NCI-H82 (cell line): ENCODE results near the gene VLDLR.
A peak's percentile ranks its signal among the peaks of the same experiment; 100 is the strongest.
"Not testable (repeated sequence)": the region's sequence is repeated elsewhere in the genome, so short reads cannot be mapped to it uniquely, and the experiment has no call there.

Source experiments
- DNase-seq: peaks from one replicate; lab custom pipeline; 2025; lab: John Stamatoyannopoulos, UW

The VLDLR gene

DNA sequence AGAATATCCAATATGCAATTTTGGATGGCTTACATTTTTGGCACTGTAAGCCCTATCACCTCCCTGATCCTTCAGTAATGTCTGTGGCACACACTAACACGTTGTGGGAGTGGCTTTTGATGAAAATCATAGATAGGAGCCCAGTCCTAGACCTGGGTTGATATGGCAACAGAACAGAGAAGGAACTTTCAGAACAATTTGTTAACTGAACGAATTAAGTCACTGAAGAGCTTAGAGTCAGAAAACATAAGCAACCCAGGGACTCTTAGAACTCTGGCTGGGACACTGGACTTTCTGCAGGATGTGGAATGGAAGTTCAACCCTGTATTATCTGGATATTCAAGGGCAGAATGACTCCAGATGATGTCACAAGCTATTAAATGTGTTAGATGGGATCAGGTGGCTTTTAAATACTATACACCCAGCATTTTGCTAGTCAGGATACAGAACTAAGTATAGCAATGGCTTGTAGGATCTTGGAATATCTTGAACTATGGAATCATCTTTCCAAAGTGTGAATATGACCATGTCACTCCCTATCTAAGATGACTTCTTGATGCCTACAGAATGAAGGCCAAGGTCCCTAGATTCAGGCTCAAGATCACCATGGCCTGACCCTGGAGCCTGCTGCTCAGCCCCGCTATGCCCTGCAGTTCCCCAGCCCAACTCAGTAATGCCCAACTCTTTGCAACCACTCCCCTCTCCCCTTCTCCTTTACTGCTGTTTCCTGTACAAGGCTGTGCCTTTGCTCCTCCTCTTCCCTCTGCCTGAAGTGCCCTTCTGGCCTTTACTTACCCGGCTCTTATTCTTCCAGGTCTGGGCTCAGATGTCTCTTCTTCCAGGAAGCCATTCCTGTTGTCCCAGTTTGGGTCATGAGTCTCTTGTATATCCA, 42.8 kb downstream of the VLDLR start:
- DNase-seq, result no peak

DNA sequence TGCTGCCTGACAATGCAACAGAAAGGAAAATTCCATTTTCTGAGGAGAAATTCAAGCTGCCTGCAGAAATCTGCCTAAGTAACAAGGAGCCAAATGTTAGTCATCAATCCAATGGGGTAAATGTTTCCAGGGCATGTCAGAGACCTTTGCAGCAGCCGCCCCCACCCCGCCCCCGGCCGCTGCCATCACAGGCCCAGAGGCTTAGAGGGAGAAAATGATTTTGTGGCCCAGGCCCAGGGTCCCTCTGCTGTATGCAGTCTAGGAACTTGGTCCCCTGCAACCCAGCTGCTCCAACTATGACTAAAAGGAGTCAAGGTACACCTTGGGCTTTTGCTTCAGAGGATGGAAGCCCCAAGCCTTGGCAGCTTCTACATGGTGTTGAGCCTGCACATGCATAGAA, 45.0 kb downstream of the VLDLR start:
- DNase-seq, result no peak

DNA sequence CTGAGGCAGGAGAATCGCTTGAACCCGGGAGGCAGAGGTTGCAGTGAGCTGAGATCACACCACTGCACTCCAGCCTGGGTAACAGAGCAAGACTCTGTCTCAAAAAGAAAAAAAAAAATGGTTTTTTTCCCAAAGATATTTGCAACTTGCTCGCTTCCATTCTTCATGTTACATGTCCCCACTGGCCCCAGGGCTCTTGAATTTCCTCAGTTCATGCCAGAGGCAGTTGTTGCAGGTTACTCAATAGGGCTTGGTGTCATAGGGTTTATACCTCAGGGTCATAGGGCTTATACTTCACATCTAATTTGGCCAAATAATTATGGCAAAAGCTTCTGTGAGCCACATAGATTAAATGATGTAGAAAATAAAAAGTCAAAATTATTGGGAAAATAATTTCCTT, 51.6 kb downstream of the VLDLR start:
- no peak for DNase-seq

DNA sequence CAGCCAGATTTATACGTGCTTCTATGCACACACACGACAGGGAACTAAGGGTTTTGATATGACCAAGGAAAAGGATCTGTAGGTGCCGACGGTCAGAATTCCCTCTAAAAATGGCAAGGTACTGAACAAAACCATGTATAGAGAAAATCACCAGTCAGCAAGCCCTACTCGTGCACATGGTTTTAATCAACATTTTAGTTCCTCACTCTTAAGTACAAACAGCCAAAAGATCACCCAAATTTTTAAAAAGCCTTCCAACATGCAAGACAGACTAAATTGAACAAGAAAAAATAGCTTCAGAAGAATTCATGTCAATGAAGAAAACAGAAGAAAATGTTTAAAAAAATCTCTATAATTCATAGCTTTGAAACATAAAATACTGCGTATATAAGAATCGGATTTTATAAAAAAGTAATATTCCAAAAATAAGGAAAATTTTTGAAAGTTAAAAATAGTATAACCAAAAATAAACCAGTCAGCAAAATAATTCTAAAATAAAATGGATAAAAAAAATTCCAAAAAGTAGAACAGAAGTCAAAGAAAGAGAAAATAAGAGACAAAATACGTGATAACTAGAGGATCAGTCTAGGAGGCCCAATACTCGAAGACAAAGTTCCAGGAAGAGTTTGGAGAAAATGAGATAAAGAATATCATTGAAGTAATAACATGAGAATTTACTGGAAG, 52.7 kb downstream of the VLDLR start:
- DNase-seq, result no peak

DNA sequence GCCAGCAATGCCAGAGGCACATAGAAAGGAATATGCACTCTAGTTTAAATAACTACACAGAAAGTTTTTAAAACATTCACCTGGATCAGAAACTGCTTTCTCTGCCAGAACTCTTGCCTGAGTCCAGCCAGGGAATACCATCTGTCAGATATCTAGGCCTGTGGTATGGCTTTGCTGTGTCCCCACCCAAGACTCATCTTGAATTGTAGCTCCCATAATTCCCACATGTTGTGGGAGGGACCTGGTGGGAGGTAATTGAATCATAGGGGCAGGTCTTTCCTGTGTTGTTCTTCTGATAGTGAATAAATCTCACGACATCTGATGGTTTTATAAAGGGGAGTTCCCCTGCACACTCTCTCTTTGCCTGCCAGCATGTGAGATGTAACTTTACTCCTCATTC, 54.2 kb downstream of the VLDLR start:
- DNase-seq, result peak; percentile 9

DNA sequence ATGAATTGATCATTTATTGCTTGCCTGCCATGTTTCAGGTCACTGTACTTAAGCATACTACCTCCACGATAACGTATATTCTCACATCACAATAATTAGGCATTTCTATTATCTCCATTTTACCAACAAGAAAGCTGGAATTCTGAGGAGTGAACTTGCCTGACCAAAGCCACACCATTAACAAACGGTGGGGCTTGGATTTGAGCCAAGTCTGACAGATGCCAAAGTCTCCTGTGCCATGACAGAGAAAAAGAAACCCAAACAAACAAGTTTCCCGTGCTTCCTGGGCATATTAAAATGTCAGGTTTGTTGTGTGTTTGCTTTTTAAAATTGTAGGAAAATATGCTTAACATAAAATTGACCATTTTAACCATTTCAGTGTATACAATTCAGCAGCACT, 54.9 kb downstream of the VLDLR start:
- peak; percentile 71 for DNase-seq

DNA sequence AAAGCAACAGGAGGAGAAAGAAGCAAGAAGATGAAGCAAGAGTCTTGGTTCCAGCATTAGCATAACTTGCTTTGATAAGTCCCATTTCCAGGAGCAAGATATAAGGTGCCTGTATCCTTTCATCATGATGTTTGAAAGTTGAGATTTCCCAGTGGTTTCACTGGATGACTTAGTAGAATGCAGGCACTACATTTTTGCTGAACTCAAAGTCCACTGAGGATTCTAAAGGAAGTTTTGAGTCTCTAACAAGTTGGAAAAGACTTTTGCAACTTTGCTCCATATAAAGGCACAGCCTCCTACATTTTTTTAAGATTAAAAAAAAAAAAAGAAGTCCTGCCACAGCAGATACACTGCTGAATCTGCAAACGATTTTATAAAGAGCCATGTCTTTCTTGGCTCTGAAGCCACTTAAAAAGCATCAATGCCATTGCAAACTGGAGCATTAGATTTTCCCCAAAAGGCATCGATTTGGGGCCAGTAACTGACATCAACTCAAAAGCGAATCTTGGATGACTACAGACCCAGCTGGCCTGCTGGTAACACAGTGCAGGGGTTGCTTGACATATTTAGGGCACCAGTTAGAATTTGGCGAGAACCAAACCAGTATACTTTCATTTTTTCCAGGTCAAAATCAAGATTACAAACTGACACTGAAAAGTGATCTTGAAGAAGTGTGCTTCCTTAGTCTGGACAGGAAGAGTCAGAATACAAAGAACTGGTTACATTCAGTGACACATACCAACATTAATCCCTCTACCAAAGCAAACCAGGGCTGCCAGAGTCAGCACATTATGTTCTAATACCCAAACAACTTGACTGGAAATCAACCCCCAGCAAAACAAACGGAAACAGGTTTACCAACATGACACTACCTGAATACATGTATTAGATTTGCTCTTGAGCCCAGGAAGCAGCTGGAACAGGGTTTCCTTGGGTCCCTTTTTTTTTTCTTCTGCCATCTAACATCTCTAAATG, 56.6 kb downstream of the VLDLR start:
- DNase-seq, result no peak

DNA sequence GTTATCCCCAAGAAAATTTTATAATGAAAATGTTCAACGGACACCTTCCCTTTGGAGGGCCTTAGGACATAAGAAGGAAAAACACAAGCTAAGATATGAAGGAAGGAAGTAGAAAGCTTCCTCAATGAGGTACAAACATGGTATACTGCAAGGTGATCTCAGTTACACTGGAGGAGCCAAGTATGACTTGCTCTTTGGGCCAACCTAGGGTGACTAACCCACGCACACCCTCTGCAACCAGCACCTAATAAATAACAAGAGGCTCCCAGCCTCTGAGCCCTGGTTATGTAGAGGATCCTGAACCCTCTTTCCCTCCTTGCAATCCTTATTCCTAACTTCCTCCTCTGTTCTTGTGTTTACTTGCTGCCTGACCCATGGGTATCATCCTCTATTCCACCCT, 57.4 kb downstream of the VLDLR start:
- no peak for DNase-seq

DNA sequence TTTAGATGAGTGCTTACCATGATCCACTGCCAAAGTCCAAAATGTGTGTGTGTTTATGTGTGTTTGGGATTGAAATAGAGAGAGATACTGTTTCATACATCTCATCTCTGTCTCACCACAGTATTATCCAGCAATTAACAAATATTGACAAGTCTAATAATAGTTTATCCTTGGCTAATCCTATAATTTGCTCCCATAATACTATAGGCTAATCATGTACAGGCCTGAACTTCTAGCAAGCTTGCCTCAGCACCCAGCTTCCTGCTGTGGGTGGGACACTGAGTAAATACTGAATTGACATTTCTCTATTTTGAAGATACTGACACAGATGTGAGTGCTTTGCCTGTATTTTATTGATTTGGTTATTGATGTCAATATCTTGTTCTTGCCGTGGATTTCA, 60.4 kb downstream of the VLDLR start:
- peak; percentile 65 for DNase-seq

DNA sequence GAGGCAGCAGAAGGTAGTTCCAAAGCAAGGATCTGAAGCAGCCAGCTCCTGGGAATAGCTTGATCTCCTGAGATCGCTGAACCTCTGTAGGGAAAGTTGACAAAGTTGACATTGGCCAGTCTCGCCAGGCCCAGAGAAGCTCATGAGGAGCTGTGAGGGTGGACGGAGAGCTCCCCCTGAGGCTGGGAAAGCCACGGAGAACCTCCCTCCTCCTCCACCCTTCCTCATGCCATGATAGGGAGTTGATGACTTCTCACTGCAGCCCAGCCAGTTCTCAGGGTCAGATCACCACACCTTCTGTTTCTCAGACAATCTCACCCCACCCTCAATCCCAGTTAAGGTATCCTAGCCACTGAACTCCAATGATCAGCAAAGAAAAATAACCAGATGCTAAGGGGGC, 65.3 kb downstream of the VLDLR start:
- DNase-seq, result peak; percentile 41

DNA sequence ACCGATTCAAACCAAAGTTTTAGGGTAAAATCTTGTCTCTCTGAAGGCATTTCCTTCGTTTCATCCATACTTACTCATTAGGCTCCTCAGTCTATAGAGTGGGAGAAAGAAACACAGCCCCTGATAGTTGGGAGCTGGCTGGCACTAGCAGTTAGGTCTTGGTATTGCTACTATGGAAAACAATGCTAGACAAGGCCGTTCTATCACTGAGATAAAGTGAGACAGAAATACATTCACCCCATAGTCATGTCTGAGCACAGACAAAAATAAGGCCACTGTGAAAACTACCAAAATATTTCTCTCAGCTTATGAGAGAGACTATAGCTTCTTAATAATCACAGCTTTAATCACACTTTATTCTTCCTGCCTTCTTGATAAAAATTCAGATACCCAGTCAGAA, 67.0 kb downstream of the VLDLR start:
- no peak for DNase-seq

DNA sequence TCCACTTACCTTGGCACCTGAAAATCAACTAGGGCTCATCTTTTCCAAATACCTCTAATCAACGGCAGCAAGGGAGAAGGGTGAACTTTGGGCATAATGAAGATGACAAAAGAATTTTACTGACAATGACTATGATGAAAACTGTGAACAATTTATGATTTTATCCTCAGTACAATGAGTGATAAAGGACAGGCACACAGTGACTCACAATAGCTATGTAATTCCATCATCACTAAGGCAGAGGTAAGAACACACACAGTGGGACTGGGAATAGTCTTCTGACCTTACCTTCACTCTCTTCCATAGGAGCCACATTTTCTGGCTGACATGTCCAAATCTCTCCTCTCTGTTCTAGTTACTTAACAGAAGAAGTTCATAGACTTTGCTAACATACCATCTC, 69.6 kb downstream of the VLDLR start:
- DNase-seq, result no peak

DNA sequence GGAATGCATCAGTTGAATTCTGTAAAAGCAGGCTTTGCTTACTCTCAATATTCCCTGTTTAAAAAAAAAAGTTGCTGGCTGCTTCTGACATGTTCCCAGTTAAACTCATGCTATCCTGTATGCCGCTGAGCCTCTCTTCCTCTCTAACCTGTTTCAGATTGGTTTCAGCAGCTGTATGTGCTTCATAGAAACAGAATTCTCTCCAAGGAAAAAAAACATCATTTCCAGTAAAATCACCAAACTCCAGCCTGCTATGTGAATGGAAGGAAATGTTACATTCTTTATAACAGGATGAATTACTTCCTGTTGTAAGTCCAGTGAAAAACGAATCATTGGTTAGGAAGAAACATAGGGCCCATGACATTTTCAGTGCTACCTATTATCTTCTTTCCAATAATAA, 70.0 kb downstream of the VLDLR start:
- DNase-seq, result no peak

DNA sequence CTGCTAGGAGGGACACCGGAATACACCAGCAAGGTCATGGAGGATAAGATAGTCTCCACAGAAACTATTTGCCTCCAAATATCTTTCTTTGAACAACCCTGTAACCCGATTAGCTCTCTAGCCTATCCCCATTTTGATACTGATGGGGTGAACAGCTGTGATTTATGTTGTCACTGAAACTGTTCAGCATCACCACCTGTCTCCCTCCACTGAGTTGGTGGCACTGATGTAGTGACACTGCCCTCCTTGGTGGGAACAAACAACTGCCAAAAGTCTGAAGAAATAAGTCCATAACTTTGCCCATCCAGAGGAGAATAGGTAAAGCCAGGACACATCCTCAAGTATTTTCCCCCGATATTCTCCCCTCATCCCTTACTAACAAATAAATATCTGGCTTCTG, 71.5 kb downstream of the VLDLR start:
- DNase-seq, result peak; percentile 94

DNA sequence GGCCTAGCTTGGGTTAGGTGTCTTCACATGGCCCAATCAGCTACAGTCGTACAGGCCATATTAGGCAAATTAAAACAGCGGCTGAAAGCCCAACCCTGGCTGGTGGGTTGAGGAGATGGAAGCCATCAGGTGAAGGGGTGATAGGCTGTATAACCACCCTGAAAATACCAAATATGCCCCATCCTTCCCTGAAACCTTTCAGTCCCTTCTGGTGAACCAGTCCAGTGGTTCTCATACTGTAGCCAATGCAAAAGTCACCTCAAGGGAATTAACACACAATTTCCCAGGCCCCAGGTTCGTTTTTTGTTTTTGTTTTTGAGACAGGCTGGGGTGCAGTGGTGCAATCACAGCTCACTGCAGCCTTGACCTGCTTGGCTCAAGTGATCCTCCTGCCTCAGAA, 75.9 kb downstream of the VLDLR start:
- no peak for DNase-seq

DNA sequence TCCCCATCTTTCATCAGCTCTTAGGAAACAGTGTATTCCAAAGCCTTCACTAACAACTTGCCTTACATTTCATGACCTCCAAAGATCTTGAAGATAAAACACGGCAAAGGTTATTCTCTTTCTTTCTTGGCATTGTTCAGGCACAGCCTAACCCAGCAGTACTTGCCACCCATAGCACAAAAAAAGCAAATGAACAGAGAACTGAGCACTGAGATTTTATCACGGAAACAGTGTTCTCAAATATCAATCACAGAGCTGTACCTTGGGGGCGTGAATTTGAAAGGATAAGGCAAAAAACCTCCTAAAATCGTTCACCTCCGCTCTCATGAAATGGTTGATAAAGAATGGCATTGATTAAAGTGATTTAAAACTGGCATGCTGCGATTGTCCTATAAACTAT, 78.8 kb downstream of the VLDLR start:
- DNase-seq, result no peak

DNA sequence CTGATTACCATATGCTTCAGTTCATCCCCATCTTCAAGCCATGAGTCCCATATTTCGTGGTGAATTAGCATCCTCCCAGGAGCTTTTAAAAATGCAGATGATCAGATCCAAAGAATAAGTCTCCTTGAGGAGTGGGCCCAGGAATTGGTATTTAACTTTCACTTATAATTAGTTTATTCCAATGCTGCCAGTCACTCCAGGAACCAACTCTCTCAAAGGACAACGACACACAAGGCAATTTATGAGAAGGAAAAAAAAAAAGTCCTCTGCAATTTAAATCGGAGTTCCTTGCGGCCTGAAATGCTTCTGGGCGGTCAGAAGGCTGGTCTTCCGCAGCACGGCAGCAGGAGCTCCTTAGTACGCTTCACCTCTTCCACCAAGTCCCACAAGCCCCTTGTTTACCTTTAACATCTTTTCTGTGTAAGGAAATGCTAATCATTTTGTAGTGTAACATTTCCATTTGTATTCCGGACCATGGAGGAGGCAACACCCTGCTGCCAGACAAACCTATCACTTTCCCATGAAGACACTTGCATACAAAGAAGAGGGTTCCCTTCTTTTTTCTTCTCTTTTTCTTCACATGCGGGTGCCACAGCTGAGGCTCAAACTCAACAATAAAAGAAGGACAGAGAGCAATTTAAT, 79.4 kb downstream of the VLDLR start:
- DNase-seq, result no peak

DNA sequence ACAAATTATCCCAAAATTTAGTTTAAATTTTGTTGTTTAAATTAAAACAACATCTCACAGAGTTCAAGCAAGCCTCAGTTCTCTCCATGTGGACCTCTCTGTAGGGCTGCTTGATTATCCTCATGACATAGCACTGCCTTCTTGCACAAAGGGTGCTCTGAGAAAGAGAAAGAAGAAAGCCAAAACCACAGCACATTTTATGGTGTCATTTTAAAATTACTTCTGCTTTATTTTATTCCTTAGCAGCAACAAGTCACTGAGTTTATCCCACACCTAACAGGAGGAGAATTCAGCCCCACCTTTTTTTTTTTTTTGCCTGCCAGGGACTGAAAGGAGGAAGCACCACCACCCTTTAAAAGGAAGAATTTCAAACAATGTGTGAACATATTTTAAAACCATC, 82.9 kb downstream of the VLDLR start:
- no peak for DNase-seq

DNA sequence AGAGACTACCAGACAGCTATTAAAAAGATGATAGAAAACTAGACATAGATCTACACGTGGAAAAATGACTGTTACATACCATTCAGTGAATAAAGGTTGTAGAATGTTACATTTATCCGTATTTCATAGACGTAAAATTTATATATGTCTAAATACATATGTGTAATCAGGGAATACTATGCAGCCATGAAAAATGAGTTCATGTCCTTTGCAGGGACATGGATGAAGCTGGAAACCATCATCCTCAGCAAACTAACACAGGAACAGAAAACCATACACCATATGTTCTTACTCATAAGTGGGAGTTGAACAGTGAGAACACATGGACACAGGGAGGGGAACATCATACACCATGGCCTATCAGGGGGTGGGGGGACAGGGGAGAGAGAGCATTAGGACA, 85.7 kb downstream of the VLDLR start:
- not testable (repeated sequence) for DNase-seq
